HFFc6 (cell line): ENCODE measurements around the gene NCOA1. TPM values are rescaled to one million over a fixed set of nuclear protein-coding genes. Genes with fewer than 3 reads are reported as not detected.
A peak's percentile ranks its signal among the peaks of the same experiment; 100 is the strongest.
"Not testable (repeated sequence)": the region's sequence is repeated elsewhere in the genome, so short reads cannot be mapped to it uniquely, and the experiment has no call there.

ENCODE experiments used
- DNase-seq: peaks from one replicate; pipeline ENCODE4 v3.0.0-alpha.2; 2018
- H3K27ac Mint-ChIP-seq: 2 replicates; pipeline ENCODE4 v1.8.0; 2020; ENCODE audit warnings: mild to moderate bottlenecking, mixed read lengths
- H3K27me3 Mint-ChIP-seq: 2 replicates; pipeline ENCODE4 v1.8.0; 2021; ENCODE audit warnings: mild to moderate bottlenecking, moderate library complexity, mixed read lengths; ENCODE audit not compliant: insufficient read depth
- H3K36me3 Mint-ChIP-seq: 2 replicates; pipeline ENCODE4 v1.8.0; 2021; ENCODE audit warnings: low read depth, mixed read lengths
- H3K4me1 Mint-ChIP-seq: 2 replicates; pipeline ENCODE4 v1.8.0; 2020; ENCODE audit warnings: low read depth, mixed read lengths
- H3K4me3 Mint-ChIP-seq: 2 replicates; pipeline ENCODE4 v1.8.0; 2020; ENCODE audit warnings: mild to moderate bottlenecking, moderate library complexity, mixed read lengths
- H3K9me3 Mint-ChIP-seq: 2 replicates; pipeline ENCODE4 v1.8.0; 2020; ENCODE audit warnings: mild to moderate bottlenecking, mixed read lengths
- total RNA-seq, 6 experiments: library from RNA; stranded (reverse); fragmentation: NEBNext Ultra II Directional; extraction: Animal tissue kit (Norgen Biotek cat#: 25700); gene quantifications; 2 replicates in 1 of 6; 3 replicates in 5 of 6; pipeline ENCODE4 v1.2.3, GENCODE V29; 2021
- TF ChIP-seq, protein P1 (sequence below): fragments of 200-600 bp; sonication (generic); IDR thresholded peaks from 2 replicates; pipeline ENCODE4 v1.5.0; 2021; ENCODE audit warnings: antibody characterized with exemption, mild to moderate bottlenecking

The NCOA1 gene
- total RNA-seq, 6 experiments from 2014 or later: 8.6 to 11.2 (median 10.7) TPM

- Mint-ChIP-seq H3K4me1 (peaks cover 45% of the 10 kb centered on the region), H3K27ac (peak overlapping the region; percentile 100), H3K27me3 (peaks cover 6% of the 10 kb centered on the region), H3K4me3 (peak overlapping the region; percentile 99), H3K9me3 (no peaks in the 10 kb centered on the region), H3K36me3 (peaks cover 20% of the 10 kb centered on the region)
- TF ChIP-seq, protein P1, sequence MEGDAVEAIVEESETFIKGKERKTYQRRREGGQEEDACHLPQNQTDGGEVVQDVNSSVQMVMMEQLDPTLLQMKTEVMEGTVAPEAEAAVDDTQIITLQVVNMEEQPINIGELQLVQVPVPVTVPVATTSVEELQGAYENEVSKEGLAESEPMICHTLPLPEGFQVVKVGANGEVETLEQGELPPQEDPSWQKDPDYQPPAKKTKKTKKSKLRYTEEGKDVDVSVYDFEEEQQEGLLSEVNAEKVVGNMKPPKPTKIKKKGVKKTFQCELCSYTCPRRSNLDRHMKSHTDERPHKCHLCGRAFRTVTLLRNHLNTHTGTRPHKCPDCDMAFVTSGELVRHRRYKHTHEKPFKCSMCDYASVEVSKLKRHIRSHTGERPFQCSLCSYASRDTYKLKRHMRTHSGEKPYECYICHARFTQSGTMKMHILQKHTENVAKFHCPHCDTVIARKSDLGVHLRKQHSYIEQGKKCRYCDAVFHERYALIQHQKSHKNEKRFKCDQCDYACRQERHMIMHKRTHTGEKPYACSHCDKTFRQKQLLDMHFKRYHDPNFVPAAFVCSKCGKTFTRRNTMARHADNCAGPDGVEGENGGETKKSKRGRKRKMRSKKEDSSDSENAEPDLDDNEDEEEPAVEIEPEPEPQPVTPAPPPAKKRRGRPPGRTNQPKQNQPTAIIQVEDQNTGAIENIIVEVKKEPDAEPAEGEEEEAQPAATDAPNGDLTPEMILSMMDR: no peak
- no peak for DNase-seq
Measured at GRCh38 chr2:24792542-24792873, 301.5 kb downstream of the NCOA1 start.

DNA sequence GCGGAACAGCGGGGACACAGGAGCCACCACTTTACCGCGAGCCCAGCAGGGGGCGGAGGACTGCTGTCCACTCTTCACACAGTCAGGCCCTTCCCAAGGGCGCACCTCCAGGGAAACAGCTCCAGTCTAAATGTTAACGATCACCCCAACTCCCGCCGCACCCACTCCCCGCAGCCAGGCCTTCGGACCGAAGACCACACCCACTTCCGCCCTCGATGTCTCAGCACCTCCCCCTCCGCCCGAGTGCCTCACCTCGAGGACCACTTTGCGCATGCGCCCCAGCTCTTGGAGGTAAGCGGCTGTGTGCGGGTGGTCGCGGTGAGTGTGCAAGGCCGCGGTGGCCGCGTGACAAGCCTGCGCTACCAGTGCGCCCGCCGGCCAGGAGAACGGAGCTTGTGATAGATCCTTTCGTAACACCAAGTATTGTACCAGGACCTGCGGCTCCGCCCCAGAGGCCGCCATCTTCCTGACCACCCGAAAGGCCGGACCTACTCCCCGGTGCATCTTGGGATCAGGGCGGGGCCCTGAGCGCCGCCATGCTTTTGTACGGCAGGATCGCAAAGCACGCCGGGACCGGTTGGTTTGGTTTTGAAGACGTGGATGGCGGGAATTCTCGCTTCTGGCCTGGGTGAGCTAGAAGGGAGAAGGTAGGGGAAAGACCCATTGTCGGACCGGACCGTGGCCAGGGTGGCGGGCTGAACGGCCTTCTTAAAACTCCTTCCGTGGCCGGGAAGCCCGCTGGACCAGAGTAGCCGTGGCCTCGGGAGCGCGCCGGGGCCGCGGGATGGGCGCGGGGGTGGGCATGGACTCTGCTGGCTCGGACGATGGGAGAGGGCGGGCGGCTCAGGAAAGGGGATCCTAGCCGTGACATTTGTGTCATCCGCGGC is 302.1 kb downstream of the NCOA1 start, which contains the start of the genes CENPO and PTRHD1:
CENPO (plus strand) TSS at position 552 of the 887 bp plus-strand sequence. CDS start 495 bp downstream, outside the sequence.
PTRHD1 (minus strand) TSS at position 518 of the 887 bp plus-strand sequence; CDS start at position 504, 14 bp downstream.
- TF ChIP-seq, protein P1: peak; percentile 89
- H3K36me3 Mint-ChIP-seq: peaks cover 26% of the 10 kb centered on the region
- no peaks in the 10 kb centered on the region for H3K9me3 Mint-ChIP-seq
- peak within 1 kb of the TSS; percentile 99 for H3K4me3 Mint-ChIP-seq
- DNase-seq: peak; percentile 96
- H3K4me1 Mint-ChIP-seq: peaks cover 50% of the 10 kb centered on the region
- H3K27ac Mint-ChIP-seq: peak within 1 kb of the TSS; percentile 100
- peaks cover 3% of the 10 kb centered on the region for H3K27me3 Mint-ChIP-seq

- H3K27ac Mint-ChIP-seq: peak overlapping the region; percentile 100
- DNase-seq: peak; percentile 37
- peak overlapping the region; percentile 99 for H3K4me3 Mint-ChIP-seq
- no peaks in the 10 kb centered on the region for H3K9me3 Mint-ChIP-seq
- peaks cover 32% of the 10 kb centered on the region for H3K36me3 Mint-ChIP-seq
- peaks cover 3% of the 10 kb centered on the region for H3K27me3 Mint-ChIP-seq
- TF ChIP-seq, protein P1: no peak
- H3K4me1 Mint-ChIP-seq: peaks cover 50% of the 10 kb centered on the region
Measured at GRCh38 chr2:24793761-24794435, 302.8 kb downstream of the NCOA1 start.

DNA sequence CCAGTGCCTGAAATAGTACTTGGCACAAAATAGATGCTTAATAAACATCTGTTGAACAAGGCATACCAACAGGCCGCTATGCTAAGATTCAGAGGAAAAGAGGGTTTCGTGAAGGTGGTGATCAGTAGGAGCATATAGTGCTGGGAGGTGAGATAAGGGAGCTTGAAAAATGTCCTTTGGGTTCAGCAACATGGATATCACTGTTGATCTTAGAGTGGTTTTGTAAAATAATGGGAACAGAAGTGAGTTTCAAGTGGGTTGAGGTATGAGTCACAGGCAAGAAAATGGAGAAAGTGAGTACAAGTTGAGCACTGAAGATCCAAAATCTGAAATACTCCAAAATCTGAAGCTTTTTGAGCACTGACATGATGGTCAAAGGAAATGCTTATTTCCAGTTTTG is 306.6 kb downstream of the NCOA1 start:
- TF ChIP-seq, protein P1: no peak
- no peak for DNase-seq
- Mint-ChIP-seq H3K4me1 (peaks cover 33% of the 10 kb centered on the region), H3K9me3 (0 out of 2 replicates have a peak, but pooled peaks cover 3% of the 10 kb centered on the region), H3K27ac (no peak overlapping the region; the same call in 1 of the 2 replicates), H3K36me3 (peaks cover 57% of the 10 kb centered on the region), H3K4me3 (no peak overlapping the region), H3K27me3 (peaks cover 3% of the 10 kb centered on the region)

GRCh38 chr2:24800487-24800886 is 309.4 kb downstream of the NCOA1 start:
- H3K27ac Mint-ChIP-seq, H3K9me3 Mint-ChIP-seq, H3K27me3 Mint-ChIP-seq, H3K4me3 Mint-ChIP-seq, DNase-seq: not testable (repeated sequence)
- Mint-ChIP-seq H3K36me3 (peaks cover 73% of the 10 kb centered on the region), H3K4me1 (peaks cover 17% of the 10 kb centered on the region)

DNA sequence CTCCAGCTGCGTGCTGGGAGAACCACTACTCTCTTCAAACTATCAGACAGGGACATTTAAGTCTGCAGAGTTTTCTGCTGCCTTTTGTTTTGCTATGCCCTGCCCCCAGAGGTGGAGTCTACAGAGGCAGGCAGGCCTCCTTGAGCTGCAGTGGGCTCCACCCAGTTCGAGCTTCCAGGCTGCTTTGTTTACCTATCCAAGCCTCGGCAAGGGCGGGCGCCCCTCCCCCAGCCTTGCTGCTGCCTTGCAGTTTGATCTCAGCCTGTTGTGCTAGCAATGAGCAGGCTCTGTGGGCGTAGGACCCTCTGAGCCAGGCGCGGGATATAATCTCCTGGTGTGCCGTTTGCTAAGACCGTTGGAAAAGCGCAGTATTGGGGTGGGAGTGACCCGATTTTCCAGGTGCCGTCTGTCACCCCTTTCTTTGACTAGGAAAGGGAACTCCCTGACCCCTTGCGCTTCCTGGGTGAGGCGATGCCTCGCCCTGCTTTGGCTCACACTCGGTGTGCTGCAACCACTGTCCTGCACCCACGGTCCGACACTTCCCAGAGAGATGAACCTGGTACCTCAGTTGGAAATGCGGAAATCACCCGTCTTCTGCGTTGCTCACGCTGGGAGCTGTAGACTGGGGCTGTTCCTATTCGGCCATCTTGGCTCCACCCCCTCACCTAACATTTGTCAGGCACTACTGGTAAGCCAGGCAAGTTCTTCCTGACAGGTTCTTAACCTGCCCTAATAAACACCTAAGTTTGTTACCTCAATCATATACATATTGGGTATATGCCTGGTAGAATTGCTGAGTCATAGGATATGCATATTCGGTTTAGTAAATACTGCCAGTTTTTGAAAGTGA is 315.0 kb downstream of the NCOA1 start:
- not testable (repeated sequence) for DNase-seq, H3K27me3 Mint-ChIP-seq, H3K4me3 Mint-ChIP-seq
- Mint-ChIP-seq H3K27ac (peak overlapping the region; percentile 55), H3K9me3 (peaks cover 18% of the 10 kb centered on the region), H3K36me3 (peaks cover 45% of the 10 kb centered on the region), H3K4me1 (peaks cover 37% of the 10 kb centered on the region)
